Activated naive CD8-positive, alpha-beta T cell treated with anti-CD3 and anti-CD28 coated beads, Interleukin-2, amount 50 U/mL, for 16 hours (primary cell): ENCODE measurements around the gene DAZL.

Experiments used
- DNase-seq: peaks from one replicate; pipeline ENCODE4 v3.0.0-alpha.2; 2020; ENCODE audit warnings: low read depth, low spot score

The DAZL gene

GRCh38 chr3:16595778-16596177 lies 9.4 kb downstream of the DAZL start:
- no peak for DNase-seq

GRCh38 chr3:16589867-16590624 lies 15.2 kb downstream of the DAZL start:
- DNase-seq, result no peak

- no peak for DNase-seq
Measured at GRCh38 chr3:16589120-16589519, 16.1 kb downstream of the DAZL start.

GRCh38 chr3:16587681-16588060 lies 17.6 kb downstream of the DAZL start:
- no peak for DNase-seq

GRCh38 chr3:16587047-16587680 lies 18.1 kb downstream of the DAZL start:
- no peak for DNase-seq

GRCh38 chr3:16584880-16585279 lies 20.3 kb downstream of the DAZL start:
- DNase-seq, result no peak

GRCh38 chr3:16583551-16583950 lies 21.7 kb downstream of the DAZL start:
- DNase-seq, result no peak

GRCh38 chr3:16570113-16570512 lies 35.1 kb downstream of the DAZL start:
- no peak for DNase-seq

- DNase-seq, result no peak
Measured at GRCh38 chr3:16568532-16568931, 36.7 kb downstream of the DAZL start.

GRCh38 chr3:16568115-16568514 lies 37.1 kb downstream of the DAZL start:
- DNase-seq, result no peak

- DNase-seq, result no peak
Measured at GRCh38 chr3:16559653-16560365, 45.4 kb downstream of the DAZL start.

- no peak for DNase-seq
Measured at GRCh38 chr3:16554126-16554525, 51.1 kb downstream of the DAZL start.

GRCh38 chr3:16552757-16553156 lies 52.5 kb downstream of the DAZL start:
- no peak for DNase-seq

GRCh38 chr3:16551342-16551976 lies 53.8 kb downstream of the DAZL start:
- DNase-seq, result no peak

- DNase-seq, result peak; percentile 59
Measured at GRCh38 chr3:16550676-16551341, 54.4 kb downstream of the DAZL start.

- DNase-seq, result no peak
Measured at GRCh38 chr3:16550305-16550675, 54.9 kb downstream of the DAZL start.

- no peak for DNase-seq
Measured at GRCh38 chr3:16548721-16549120, 56.5 kb downstream of the DAZL start.

- no peak for DNase-seq
Measured at GRCh38 chr3:16547561-16548357, 57.5 kb downstream of the DAZL start.

- DNase-seq, result no peak
Measured at GRCh38 chr3:16546186-16547010, 58.8 kb downstream of the DAZL start.
